Measurements from ENCODE around the gene BAG3.

- TF ChIP-seq POLR2AphosphoS5 (IDR thresholded peaks at IDR 0.05; ENCODE audit: low read depth, low read length) (no peak), CBX3 (IDR thresholded peaks at IDR 0.05; ENCODE audit: low read depth) (no peak), POLR2A (IDR thresholded peaks at IDR 0.05; ENCODE audit: borderline replicate concordance, extremely low read depth, insufficient read depth, insufficient read length) (no peak), SIN3A (IDR thresholded peaks at IDR 0.05; ENCODE audit: low read depth) (no peak), EZH2 (IDR thresholded peaks at IDR 0.05) (no peak), TCF7L2 (IDR thresholded peaks at IDR 0.05; ENCODE audit: borderline replicate concordance, extremely low read depth, insufficient read depth, insufficient read length) (no peak), ZNF274 (IDR thresholded peaks at IDR 0.05; ENCODE audit: low read depth, low read length) (no peak), RAD21 (IDR thresholded peaks at IDR 0.05; ENCODE audit: low read depth) (no peak), CEBPB (IDR thresholded peaks at IDR 0.05; ENCODE audit: low read depth) (no peak)
- TF ChIP-seq, protein P1, sequence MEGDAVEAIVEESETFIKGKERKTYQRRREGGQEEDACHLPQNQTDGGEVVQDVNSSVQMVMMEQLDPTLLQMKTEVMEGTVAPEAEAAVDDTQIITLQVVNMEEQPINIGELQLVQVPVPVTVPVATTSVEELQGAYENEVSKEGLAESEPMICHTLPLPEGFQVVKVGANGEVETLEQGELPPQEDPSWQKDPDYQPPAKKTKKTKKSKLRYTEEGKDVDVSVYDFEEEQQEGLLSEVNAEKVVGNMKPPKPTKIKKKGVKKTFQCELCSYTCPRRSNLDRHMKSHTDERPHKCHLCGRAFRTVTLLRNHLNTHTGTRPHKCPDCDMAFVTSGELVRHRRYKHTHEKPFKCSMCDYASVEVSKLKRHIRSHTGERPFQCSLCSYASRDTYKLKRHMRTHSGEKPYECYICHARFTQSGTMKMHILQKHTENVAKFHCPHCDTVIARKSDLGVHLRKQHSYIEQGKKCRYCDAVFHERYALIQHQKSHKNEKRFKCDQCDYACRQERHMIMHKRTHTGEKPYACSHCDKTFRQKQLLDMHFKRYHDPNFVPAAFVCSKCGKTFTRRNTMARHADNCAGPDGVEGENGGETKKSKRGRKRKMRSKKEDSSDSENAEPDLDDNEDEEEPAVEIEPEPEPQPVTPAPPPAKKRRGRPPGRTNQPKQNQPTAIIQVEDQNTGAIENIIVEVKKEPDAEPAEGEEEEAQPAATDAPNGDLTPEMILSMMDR (IDR thresholded peaks at IDR 0.05 in 2 of 3, conservative IDR thresholded peaks at IDR 0.05 in 1 of 3; ENCODE audit: borderline replicate concordance in 1 of 3, insufficient read depth in 1 of 3, low read depth in 2 of 3, low read length in 2 of 3): no peak
- TF ChIP-seq, protein P2, sequence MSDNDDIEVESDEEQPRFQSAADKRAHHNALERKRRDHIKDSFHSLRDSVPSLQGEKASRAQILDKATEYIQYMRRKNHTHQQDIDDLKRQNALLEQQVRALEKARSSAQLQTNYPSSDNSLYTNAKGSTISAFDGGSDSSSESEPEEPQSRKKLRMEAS (IDR thresholded peaks at IDR 0.05): no peak
- TF ChIP-seq, protein P3, sequence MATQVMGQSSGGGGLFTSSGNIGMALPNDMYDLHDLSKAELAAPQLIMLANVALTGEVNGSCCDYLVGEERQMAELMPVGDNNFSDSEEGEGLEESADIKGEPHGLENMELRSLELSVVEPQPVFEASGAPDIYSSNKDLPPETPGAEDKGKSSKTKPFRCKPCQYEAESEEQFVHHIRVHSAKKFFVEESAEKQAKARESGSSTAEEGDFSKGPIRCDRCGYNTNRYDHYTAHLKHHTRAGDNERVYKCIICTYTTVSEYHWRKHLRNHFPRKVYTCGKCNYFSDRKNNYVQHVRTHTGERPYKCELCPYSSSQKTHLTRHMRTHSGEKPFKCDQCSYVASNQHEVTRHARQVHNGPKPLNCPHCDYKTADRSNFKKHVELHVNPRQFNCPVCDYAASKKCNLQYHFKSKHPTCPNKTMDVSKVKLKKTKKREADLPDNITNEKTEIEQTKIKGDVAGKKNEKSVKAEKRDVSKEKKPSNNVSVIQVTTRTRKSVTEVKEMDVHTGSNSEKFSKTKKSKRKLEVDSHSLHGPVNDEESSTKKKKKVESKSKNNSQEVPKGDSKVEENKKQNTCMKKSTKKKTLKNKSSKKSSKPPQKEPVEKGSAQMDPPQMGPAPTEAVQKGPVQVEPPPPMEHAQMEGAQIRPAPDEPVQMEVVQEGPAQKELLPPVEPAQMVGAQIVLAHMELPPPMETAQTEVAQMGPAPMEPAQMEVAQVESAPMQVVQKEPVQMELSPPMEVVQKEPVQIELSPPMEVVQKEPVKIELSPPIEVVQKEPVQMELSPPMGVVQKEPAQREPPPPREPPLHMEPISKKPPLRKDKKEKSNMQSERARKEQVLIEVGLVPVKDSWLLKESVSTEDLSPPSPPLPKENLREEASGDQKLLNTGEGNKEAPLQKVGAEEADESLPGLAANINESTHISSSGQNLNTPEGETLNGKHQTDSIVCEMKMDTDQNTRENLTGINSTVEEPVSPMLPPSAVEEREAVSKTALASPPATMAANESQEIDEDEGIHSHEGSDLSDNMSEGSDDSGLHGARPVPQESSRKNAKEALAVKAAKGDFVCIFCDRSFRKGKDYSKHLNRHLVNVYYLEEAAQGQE (IDR thresholded peaks at IDR 0.05; ENCODE audit: low read depth): no peak
Observed at GRCh38 chr10:119653916-119654315, 2.7 kb downstream of the BAG3 start.
